NCI-H774 (cell line): Measurements from ENCODE around the gene PARP9.
"Not testable (repeated sequence)": the region's sequence is repeated elsewhere in the genome, so short reads cannot be mapped to it uniquely, and the experiment has no call there.

Experiments used
- DNase-seq: peaks from one replicate; lab custom pipeline; 2025; lab: John Stamatoyannopoulos, UW

Gene PARP9

DNA sequence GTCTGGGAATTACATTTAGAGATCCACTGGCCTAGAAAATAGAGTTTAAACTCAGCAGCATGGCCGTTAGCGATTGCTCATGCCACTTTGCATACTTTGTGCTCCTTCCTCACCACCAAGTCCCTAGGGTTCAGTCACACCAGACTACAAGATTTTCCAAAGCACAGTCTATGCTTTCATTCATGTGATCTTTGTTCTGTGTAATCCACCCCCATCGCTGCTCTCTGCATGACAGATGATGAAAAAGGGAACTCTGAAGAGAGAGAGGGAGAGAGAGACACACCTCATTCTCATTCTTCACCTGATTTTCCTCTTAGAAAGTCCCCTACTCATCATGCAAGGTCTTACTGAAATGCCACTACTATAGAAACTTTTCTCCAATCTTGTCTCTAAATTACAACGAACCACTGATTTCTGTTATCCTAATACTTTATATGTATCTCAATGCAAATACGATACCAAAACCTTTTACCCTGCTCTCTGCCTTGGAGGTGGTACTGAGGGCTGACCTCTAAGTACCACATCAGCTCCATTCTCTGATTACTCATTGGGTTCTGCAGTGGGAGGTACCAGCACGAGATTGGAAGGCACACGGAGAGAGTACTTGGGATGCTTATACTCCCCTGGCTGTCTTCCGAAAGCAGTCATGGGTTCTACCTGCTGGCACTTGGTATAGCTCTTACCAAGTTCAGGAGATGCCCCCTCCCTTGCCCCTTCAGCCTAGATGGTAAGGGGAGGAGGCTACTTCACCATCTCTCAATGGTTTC lies 12.3 kb upstream of the PARP9 start:
- no peak for DNase-seq

DNA sequence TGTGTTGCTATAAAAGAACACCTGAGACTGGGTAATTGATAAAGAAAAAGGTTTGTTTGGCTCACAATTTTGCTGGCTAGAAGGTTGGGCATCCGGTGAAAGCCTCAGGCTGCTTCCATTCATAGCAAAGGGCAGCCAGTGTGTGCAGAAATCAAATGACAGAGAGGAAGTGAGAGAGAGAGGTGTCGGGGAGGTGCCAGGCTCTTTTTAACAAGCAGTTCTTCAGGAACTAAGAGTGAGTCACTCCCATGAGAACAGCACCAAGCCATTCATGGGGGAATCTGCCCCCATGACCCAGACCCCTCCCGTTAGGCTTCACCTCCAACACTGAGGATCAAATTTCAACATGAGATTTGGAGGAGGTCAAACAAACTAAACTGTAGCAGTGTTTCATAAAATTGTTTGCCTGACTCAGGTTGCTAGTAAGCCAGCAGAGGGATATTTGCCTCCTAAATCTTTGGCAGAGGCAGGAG lies 8.9 kb upstream of the PARP9 start:
- no peak for DNase-seq

DNA sequence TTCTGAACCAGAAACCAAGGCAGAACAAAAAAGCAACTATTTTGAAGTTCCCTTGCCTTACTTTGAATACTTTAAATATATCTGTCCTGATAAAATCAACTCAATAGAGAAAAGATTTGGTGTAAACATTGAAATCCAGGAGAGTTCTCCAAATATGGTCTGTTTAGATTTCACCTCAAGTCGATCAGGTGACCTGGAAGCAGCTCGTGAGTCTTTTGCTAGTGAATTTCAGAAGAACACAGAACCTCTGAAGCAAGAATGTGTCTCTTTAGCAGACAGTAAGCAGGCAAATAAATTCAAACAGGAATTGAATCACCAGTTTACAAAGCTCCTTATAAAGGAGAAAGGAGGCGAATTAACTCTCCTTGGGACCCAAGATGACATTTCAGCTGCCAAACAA lies 4.7 kb upstream of the PARP9 start:
- DNase-seq, result no peak

DNA sequence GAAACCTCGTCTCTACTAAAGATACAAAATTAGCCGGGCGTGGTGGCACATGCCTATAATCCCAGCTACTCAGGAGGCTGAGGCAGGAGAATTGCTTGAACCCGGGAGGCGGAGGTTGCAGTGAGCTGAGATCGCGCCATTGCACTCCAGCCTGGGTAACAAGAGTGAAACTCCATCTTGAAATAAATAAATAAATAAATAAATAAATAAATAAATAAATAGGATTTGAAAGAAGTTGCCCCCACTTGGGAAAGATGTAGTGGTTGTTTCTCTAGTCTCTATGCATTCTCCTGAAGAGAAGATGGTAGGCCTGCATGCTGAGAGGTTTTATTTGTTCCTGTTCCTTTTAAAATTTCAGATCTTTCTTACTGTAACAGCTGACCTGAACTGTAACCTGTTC lies 4.0 kb upstream of the PARP9 start:
- not testable (repeated sequence) for DNase-seq

DNA sequence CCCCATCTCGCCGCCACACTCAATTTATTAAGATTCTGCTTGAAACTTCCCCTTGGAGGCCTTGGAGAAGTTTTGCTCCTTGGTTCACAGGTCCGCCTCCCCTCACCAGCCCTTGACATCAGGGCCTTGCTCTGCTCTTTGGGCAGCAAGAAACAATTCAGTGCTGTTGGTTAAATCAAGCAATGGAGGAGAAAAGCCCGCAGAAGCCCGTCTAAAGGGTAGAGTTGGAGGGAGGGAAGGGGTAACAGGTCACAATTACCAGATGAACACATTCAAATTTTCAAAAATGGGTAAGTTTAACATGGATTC lies 429 bp downstream of the PARP9 start:
- no peak for DNase-seq

DNA sequence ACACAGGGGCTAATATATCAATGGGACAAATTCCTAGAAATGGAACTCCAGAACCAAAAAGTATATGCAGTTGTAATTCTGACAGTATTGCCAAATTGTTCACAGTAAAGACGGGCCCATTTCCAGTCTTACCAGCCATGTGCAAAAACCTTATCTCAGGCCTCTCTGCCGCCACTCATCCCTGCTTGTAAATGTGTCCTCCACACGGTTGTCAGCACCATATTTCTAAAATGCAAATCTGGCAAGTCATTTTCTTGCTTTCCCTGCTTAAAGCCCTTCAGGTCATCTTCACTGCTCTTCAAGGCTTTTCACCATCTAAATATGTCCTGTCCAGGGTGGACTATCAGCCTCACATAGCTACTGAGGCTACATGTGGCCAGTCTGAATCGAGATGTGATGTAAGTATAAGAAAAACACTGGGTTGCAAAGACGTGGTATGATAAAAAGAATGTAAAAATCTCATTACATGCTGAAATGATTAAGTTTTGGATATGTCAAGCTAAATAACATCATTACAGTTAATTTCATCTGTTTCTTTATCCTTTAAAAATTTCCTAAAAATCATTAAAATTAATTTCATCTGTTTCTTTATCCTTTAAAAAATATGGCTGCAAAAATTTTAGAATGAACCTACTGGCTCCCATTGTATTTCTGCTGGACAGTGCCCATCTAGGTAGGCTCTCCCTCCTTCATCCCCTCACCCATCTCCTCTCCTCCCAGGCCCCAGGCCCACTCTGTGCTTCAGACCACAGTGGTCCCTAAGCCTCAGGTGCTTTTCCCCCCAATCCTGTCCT lies 980 bp downstream of the PARP9 start:
- DNase-seq, result no peak

DNA sequence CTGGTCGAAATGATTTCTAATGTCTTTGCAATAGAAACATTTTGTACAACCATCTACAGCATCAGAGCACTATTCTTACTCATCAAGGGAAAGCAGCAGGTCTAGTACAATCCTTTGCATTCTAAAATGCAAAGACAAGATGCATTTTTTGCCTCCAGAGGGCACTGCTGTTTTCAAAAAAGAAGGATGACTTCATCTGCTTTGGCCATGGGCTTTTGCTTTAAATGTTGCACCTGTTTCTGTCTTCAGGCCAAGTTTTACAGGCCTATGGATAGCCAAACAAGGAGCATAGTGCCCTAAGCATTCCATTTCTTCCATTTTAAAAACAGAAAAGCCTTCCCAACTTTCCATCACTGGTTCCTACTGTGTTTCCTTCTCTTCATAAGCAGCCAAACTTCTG lies 3.4 kb downstream of the PARP9 start:
- peak; percentile 25 for DNase-seq

DNA sequence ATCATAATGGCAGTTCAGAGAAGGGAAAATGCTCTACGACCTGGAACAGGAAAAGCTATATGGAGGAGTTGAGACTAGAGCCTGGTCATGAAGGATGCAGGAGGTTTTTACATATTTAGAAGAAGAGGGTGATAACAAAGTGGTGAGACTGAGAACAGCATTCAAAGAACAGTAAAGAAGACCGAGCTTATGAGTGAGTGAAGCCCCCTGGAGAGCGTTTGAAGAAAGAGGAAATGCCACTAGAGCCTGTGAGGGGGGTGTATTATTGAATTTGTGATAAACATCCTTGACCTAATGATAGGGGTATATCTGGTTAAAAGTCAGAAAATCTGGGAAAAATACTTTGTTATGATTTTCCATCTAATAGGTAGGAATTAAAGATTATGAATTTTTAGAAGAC lies 4.2 kb downstream of the PARP9 start:
- DNase-seq, result no peak

DNA sequence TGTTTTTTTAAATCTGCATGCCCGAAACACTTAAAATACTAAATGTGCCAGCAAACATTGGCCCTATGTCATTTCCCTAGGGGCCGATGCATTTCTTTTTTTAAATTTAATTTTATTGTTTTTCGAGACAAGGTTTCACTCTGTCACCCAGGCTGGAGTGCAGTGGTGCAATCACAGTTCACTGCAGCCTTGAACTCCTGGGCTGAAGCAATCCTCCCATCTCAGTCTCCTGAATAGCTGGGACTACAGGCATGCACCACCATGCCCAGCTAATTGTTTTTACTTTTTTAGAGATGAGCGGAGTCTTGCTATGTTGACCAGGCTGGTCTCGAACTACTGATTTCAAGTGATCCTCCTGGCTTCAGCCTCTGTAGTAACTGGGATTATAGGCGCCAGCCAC lies 5.5 kb downstream of the PARP9 start:
- DNase-seq, result no peak

DNA sequence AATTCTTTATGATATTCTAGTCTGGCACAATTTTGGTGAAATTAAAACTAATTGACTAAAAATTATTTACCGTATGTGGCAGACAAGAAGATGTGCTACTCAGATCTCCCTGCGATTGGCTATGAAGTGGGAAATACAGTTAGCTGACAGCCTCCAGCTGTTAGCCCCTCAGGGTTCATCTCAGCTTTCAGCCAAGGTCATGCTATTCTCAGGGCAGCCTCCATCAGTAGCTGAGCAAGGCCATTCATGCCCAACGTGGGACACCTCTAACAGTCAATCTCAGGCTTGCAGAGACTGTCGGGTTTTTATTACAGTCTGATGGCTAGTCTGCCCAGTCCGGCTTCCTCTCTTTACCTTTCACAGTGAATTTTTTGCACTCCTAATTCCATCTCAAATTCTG lies 6.7 kb downstream of the PARP9 start:
- no peak for DNase-seq

DNA sequence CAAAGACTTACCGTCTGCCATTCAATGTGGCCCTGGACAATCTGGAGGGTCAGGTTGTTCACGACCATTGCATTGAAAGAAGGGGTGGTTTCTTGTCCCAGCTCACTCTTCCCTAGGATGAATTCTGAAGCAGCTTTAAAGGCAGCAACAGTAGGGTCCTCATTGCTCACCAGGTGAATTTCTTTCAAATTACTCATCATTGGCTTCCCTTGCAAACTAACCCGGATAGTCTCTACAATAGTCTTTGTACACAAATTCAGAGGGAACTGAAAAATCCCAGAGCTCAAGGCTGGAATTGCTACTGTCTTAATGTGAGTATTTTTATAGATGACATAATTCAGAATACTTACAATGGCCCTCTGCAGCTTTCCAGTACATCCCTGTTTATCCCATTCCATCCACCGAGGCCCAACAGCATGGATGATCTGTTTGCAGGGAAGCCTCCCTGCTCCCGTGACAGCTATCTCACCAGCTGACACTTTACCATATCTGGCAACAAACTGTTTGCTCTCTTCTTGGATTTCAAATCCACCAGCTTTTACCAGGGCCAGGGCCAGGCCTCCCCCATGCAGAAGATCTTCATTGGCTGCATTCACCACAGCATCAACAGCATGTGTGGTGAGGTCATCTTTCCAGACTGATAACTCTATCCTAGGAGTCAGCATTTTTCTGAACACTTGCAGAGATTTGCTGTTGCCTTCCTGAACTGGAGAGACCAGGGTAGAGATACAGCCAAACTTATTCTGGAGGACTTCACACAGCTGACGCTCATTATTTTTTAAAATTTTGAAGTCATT lies 8.6 kb downstream of the PARP9 start:
- no peak for DNase-seq

DNA sequence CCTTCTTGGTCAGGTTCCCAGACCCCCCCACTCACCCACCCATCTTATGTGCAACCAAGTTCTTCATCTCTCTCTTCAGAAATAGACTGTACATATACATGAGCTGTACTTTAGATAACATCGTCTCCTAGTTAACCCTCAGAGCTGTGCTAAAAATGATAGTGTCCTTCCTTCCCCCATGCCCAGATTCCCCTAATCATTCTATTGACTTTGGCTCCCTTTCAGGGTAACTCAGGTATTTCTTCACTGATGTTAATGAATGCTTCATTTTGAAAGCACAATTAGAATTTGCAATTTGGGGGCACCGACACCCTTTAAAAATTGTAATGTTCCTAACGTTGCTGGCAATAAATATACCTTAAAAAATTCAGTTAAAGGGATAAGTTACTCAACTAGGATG lies 10.9 kb downstream of the PARP9 start:
- no peak for DNase-seq

DNA sequence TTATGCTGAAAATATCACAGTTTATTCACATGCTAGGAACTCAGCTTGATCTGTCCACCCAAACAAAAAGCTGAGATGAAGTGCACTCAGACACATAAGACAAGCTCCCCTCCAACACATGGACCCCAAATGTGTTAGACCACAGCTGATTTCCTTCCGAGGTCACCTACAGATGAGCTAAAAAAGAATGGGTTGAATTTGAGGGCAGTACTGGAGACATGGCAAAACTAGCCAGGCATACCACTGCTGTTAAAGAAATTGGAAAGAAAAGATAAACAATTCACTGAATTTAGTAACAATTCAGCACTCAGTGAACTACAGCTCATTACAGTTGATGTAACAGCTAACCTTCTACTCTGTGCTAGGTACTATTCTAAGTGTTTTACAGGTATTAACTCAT lies 15.5 kb downstream of the PARP9 start:
- no peak for DNase-seq

DNA sequence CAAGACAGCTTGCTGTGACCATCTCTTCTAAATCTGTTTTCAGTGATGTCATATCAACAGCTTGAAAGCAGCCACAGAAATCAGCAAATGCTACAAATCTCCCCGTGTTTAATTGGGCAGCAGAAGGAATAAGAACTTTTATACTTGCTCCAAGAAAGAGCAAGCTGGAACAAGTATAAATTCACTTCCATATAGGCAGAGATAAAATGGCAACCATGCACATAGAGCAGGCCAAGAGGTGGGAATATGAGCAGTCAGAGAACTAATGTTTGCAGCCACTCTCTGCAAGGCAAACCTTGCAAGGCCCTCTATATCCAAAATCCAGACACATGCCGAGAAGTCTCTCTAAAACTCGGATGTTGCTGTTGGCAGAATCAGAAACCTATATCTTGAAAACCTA lies 16.0 kb downstream of the PARP9 start:
- no peak for DNase-seq

DNA sequence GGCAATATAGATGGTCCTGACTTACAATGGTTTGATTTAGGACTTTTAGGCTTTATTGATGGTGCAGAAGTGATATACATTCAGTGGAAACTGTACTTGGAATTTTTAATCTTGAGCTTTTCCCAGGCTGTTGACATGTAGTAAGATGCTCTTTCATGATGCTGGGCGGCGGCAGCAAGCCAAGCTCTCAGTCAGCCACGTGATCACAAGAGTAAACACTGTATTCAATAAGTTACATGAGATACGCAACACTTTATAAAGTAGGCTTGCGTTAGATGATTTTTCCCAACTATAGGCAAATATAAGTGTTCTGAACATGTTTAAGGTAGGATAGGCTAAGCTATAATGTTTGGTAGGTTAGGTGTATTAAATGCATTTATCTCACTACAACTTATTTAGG lies 17.9 kb downstream of the PARP9 start:
- no peak for DNase-seq

DNA sequence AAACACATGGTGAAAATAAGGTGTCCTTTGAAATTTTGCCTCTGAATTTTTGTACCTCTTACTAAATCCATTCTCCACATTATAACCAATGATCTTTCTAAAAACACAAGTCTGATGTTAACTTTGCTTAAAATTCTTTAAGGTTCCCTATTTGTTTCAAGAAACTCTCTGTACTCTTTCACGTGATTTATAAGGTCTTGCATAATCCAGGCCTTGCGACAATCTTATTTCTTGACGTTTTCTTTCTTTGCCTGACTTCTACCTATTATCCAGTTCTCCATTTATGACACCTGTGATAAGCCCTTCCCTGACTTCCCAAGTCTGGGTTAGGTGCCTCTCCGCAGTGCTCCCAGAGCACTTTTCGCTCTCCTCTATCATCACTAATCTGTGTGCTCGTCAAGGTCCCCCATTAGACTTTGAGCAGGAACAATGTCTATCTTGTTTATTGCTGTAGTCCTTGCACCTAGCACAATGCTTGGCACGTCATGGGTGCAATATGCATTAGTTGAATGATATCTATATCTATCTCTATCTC lies 25.1 kb downstream of the PARP9 start:
- no peak for DNase-seq

DNA sequence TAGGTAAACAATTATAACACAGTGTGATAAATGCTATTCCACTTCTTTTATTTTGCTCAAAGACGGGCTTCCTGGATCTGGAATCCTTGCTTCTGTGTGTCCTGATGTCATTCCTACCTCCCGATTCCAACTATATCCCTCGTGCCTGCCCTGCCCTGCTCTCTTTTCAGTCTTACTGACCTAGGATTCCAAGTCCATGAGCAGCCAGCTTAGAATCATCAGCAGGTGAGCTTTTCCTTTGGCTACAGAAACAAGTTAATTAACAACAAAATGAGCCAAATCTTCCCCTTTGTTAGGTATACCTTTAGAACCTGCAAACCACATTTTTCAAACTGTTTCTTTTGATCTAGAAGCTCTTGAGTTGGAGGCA lies 27.5 kb downstream of the PARP9 start:
- no peak for DNase-seq

DNA sequence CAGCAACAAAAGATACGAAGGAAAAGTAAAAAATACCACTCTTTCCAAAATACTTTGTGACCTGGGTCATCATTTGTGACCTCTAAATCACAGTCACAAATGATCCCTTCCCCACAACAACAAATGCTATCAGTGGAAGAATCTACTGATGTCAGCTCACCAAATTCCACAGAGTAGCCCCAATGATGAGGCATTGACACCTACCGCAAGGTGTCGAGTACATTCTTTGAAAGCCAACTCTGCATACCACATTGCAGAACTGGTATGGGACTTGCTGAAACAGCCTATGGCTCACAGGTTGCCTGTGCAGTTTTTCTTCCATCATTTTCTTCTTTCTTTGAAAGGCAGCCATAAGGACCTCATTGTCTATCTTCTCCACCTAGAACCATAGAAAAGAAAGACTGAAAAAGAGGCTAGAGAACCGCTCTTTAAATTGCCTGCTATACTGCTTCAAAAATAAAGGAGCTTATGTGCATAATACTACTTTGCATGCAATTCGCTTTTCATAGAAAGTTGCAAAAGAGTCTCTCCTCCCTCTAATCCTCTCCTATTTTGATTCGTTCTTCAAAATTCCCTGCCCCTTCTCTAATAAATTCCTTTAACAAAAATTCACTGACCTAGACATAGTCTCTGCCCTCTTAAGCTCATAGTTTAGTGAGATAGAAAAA lies 28.0 kb downstream of the PARP9 start:
- no peak for DNase-seq

DNA sequence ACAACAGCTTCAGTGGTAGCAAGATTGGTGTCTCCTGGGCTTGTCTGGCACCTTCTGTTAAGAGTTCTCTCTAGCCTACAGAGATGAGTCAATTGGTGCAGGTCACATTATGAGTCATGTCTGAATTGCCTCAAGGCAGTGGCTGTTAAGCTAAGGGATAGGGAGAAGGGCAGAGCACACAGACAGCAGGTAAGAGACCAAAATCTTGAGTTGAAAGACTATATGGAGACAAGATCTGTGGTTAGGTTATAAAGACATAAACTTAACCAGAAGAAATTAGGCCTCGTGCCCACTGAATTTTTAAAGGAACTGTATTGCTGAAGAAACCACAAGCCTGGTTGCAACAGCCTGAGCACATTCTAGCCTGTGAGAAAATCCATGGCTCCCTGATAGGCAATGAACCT lies 30.2 kb downstream of the PARP9 start:
- no peak for DNase-seq

DNA sequence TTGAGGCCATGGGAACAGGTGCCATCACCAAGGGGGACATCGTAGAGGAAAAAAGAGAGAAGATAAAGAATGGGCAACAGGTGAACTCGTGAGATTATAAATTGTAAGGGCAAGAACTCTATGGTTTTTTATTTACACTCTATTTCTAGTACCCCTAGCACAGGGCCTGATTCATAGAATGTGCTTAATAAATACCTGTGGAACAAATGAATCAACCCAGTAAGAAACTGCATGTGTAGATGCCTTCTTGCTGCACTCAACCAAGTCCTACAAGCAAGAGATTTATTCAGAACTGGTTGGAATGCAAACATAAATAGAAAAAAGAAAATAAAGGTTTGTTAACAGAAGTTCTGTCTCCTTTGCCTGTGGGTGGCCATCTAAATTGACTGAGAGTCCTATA lies 30.6 kb downstream of the PARP9 start:
- no peak for DNase-seq

DNA sequence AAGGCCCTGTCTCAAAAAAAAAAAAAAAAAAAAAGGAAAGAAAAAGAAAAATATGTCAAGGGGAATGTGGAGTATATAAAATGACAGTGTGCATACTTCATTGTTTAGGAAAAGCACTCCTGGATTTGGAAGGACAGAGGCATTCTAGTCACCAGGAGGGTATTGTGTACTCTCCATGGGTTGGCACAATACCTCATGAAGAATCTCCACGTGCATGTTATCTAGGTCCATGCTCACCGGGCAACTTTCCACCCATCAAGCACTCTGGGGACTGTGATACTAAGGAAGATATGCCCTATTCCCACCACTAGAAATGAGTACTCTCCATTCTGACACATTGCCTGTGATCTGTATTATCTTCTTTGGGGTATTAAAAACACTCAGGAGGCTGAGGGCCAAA lies 33.9 kb downstream of the PARP9 start:
- DNase-seq, result no peak

DNA sequence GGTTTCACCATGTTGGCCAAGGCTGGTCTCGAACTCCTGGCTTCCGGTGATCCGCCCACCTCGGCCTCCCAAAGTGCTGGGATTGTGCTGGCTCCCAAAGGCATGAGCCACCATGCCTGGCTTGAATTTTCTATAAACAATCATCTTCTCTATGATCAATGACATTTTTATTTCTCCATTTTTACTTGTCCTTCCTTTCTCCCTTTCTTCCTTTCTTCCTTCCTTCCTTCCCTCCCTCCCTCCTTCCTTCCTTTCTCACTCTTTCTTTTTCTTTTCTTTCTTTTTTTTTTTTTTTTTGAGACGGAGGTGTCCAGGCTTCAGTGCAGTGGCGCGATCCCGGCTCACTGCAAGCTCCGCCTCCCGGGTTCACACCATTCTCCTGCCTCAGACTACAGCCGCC lies 40.8 kb downstream of the PARP9 start:
- no peak for DNase-seq
